ENCODE data around the gene CD226.
"Not testable (repeated sequence)": the region's sequence is repeated elsewhere in the genome, so short reads cannot be mapped to it uniquely, and the experiment has no call there.

Gene CD226

DNA sequence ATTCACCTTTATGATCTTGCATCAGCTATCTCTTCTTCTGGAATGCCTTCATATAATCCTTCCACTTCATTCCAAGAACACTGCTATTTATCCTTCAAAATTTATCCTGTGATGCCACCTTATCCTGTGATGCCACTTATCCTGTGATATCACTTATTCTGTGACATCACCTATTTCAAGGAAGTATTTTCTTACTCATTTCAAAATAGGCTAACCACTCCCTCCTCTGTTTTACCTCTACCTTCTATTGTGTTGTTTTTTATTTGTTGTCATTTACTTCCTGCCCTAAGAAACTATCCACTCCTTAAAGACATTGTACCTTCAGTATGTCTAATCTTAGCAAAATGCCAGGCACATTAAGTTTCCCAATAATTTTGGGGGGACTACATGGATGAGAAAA lies 38.8 kb downstream of the CD226 start:
- no peak for DNase-seq

DNA sequence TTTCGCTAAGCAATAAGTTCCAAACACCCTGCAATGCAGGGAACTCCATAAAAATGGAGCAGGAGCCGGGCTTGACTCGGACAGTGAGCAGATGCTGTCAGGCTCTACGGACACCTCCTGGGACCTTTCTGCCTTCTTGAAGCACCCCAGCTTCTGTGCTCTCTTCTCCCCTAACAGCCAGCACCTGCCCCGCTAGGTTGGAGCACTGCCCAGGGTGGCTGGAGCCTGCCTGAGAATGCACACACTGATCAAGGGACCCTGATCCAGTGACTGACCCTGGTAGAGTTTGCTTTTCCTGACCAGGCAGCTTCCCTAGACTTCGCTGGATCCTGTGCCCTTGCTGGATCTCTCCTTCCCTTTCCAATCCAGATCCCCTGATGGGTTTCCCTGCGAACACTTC lies 40.9 kb downstream of the CD226 start:
- no peak for DNase-seq

DNA sequence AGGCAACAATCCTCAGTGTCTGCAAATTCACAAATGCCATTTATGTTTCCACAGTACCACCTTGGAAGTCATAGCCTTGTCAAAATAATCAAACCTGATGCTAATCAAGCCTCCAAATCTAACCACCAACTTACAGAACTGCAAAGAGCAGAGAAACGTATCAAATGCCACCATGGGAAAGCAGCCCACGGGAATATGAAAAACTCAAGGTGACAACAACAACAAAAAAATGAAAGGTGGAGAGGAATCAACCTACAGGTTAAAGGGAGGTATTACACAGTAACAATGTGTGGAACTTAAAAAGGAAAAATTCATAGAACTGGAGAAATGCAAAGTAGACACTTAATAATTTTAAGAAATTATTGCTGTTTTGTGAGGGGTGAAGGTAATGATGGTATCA lies 46.7 kb downstream of the CD226 start:
- no peak for DNase-seq

DNA sequence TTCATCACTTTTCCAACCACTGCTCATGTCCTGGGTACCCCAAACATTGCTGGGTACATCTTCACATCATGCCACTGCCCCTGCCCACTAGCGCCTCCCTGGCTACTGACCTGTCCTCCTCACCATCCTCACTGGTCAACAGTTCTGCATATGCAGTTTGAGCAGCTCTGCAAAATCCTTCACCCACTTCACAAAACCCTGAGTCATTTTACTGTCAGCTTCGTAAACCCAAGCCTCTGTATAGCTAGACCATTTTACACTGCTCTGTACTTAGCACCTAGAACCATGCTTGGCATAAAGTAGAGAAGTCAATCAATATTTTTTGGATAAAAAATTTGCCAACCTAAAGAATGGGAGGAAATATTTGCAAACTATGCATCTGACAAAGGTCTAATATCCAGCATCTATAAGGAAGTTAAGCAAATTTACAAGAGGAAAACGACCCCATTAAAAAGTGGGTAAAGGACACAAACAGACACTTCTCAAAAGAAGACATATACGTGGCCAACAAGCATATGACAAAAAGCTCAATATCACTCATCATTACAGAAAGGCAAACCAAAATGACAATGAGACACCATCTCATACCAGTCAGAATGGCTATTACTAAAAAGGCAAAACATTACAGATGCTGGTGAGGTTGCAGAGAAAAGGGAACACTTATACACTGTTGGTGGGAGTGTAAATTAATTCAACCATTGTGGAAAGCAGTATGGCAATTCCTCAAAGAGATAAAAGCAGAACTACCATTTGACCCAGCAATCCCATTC lies 48.3 kb downstream of the CD226 start:
- DNase-seq, result not testable (repeated sequence)

DNA sequence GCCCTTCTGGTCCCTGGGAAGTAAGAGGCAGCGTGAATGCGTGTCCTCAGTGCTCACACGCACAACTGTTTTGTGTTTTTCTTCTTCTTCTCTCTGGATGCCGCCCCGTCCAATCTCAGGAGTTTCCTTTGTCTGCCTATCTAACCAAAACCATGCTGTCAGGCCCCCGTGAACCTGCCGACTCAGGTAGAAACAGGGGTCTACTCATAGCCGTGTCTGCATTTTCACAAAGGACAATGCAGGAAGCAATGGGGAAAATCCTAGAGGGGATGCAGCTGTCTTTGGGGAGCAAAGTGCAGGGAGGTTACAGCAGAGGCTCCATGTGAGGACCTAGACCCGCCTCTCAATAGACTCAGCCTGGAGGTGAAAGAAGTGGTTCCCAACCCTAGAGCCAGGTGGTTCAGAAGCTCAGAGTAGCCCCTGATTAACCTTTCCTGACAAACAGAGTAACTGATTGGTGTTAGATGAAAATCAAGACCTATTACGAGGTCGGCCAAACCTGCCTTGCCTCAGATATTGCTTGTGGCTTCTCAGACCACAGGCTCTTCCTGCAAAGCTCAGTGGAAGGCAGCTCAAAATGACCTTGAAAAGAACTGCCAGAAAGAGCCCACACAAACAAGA lies 49.3 kb downstream of the CD226 start:
- no peak for DNase-seq

DNA sequence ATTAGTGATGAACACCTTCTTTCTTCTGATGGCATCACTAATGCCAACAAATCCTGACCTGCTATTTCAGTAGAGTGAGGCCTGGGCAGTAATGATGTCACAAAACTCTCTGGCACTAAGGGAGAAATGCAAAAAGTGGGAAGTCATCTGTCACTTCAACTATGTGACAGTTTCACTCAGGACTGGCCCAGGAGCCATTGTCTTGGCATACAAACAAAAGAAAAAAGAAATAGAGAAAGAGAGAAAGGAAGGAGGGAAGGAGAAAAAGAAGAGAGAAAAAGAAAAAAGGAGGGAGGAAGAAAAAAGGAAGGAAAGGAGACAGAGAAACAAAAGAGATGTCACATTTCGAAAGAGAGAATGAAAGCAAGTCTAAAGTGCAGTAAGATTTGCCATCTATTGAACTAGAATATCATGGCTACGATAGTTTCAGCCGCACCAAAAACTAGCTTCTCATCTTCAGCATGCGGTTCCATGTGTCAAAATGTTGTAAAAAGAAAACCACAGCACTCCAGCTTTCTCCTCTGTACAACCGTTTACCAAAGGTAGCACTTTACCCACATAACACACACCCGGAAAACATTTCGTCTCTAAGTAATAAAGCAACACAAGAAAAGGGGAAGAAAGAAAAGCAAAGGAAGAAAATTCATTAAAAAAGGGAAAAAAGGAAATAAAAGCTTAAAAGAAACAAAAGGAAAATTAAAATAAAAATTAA lies 50.1 kb downstream of the CD226 start:
- no peak for DNase-seq

DNA sequence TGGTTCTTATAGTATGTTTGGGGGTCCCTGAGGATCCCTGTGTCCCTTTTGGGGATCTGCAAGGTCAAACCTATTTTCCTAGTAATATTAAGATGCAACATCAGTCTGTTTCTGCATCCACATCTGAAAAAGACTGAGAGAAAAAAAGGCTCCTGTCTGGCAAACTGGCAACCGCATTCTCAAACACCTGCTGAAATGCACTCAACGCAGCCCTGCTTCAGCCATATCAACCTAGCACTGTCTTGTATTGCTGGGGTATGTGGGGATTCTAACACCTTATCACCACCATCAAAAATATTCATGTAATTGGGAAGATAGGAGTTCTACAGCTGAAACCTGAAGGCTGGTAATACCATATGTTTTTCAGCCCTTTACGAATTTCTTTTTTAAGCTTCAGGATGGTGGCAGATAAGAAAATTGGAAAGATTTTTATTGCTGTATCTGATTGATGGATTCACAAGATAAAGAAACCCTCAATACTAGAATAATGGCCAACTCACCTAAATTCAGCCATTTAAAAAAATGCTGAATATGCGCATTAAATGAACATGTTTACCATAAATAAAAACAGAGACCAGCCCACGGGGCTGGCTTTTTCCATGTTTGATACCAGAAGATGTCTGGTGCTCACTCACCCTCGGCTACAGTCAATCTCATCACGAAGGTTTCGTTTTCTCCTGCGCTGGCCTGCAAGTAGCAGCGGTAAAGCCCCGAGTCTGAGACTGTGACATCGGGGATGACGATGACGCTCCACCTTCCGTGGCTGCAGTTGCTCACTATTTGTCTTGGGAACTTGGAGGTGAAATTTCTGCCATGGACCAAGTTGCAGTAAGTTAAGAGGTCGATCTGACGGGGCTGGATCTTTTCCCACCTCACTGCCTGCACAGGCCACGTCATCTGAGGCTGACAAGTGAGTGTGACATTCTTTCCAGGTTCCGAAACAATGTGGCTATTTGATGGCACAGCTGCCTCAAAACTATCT lies 52.3 kb downstream of the CD226 start:
- DNase-seq, result no peak

DNA sequence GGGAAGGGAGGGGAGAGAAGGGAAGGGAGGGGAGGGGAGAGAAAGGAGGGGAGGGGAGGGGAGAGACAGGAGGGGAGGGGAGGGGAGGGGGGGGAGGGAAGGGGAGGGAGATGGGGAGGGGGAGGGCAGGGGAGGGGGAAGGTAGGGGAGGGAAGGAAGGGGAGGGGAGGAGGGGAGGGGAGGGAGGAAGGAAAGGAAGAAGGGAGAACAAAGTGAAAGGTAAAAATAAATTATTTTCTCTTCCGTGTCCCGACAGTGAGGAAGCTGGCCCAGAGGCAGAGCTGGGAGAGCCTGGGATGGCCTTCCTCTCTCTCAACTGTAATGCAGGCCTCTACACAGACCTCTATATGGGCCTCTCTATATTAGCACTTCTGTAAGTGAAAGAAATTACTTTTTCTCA lies 53.2 kb downstream of the CD226 start:
- no peak for DNase-seq

DNA sequence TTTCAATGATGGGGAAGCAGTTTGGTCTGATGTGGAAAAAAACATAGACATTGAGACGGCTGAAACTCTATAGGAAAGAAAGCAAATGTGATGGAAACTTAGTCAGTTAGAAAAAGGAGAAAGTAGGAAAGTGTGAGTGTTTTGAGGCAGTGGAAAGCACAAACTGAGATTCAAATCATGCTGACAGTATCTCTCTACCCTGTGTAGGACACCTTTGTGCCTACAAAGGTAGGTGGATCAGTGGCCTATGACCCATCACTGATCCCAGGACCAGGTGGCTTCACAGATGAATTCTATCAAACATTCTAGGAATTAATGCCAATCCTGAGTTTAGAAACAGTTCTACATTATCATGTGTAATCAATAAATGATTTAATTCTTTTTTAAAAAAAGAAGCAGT lies 57.1 kb downstream of the CD226 start:
- DNase-seq, result no peak

DNA sequence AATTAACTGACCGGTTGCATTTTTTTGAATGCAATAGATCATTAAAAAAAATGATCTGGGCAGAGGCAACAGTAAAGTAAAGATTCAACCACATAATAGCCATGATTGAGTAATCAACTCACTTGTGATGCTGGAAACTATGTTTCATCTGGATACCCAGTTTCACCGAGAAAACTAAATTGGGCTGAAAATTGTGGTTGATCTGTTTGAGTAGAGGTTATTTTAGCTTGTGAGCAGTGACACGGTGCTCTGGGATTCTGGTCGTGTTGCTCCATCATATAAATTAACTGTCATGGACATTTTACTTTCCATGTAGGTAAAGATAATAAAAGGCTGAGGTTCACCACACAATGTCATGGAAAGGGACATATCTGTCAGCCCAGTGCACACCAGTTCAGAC lies 58.7 kb downstream of the CD226 start:
- no peak for DNase-seq

DNA sequence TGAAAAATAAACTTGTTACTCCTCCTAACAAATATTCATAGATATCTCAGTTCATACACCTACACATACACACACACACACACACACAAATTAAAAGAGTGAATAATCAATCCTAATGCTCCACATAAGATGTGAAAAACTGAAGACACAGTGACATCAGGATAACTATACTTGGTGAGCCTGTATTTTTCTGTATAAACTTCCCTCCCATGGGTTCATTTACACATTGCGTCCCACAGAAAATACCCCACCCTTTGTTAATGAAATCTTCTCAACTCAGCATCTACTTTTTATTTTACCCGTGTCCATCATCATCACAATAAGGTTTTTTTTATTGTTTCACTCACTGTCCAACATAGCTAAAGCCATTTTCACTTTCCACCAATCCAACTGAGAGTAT lies 60.4 kb downstream of the CD226 start:
- DNase-seq, result no peak

DNA sequence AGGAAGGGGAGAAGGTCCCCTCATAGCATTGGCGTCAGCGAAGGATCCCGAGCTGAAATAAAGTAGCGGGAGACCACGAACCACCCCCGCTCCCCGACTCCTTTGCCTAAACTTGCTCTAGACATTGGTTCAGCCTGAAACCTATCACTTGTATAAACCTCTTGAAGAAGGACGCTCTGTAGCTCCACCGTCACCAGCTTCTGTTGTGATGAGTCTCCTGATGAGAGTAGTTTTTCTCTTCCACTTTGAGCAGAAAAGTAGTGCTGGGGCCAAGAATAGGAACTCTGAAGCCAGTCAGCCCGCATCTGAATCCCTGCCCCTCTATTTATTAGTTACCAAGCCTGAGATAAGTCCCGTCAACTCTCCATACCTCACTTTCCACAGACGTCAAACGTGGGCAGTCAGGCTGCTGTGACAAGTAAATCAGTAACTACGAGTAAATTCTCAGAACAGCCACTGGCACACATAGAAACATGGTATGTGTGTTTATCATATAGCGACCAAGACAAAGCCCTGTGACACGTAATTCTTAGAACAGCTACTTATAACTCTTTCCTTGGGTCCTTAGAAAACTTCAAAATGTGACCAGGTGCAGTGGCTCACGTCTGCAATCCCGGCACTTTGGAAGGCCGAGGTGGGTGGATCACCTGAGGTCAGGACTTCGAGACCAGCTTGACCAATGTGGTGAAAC lies 61.7 kb downstream of the CD226 start:
- DNase-seq, result no peak

DNA sequence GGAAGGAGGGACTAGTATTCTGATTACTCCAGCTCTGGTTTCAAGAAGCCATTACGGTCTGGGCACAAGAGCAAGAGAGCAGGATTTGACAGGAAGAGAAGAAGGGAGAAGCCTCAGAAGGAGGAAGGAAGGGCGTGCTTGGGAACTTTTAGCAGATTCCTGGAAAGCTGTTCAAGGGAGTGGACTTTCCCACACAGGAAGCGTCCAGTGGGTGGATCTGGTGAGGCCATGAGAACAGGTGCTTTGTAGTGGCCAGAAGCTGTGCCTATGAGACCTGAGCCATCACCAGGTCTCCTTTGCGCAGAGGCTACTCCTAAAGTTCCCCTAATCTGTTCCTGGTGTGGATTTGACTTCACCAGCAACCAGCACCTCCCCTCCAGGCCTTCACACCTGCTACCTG lies 62.3 kb downstream of the CD226 start:
- DNase-seq, result no peak

DNA sequence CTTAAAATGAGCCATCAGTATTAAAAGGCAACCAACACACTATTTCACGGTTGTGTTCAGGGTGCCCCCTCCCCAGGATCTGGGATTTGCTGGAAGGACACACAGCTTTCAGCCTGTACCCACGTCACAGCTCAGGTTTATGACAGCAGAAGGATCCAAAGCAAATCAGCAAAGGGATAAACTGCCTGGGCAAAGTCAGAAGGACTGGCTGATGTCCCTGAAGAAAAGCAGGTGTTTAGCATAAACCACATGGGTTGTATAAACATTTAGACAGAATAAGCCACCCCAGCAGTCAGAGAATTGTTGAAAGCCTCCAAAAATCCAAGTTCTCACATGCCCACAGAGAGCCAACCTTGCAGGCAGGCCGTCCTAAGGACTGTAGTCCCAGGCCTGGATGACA lies 63.9 kb downstream of the CD226 start:
- no peak for DNase-seq

DNA sequence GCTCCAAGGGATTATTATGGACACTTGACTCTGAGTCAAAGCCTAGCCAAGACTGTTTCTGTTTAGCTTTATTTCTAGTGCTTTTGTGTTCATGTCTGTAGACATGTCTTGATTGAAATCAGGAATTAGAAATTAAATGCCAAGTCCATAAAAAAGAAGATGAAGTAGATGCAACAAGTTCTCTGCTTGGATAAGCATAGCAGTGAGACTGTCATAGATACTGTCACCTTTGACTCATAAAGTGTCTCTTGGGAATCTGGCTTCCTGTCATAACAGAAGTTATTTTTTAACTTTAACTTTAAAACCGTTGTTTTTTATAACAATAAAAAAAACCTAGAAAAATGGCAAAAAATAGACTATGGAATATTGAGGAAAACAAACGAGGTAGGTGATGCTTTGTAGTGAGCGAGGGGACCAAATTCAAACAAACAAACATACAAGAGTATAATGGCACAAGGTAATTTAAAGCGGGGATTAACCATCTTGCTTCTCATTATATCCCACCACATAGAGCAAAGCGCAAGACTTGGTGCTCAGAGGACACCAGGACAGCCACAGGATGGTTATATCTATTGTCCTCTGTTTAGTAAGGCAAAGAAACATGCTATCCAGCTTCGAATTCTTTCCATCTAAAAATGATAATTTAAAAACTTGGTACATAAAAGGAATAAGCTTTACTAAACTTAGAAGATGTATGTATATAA lies 64.6 kb downstream of the CD226 start:
- DNase-seq, result no peak

DNA sequence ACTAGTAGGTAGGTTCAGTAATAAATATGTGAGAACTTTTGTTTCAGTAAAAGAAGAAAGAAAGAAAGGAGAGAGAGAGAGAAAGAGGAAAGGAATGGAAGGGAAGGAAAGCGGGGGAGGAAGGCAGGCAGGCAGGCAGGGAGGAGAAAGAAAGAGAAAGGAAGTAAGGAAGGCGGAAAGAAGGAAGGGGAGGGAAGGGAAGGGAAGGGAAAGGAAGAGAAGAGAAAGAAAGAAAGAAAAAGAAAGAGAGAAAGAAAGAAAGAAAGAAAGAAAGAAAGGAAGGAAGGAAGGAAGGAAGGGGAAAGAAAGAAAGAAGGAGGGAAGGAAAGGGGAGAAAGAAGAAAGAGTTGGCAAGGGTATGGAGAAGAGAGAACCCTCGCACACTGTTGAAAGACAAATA lies 67.6 kb downstream of the CD226 start:
- no peak for DNase-seq

DNA sequence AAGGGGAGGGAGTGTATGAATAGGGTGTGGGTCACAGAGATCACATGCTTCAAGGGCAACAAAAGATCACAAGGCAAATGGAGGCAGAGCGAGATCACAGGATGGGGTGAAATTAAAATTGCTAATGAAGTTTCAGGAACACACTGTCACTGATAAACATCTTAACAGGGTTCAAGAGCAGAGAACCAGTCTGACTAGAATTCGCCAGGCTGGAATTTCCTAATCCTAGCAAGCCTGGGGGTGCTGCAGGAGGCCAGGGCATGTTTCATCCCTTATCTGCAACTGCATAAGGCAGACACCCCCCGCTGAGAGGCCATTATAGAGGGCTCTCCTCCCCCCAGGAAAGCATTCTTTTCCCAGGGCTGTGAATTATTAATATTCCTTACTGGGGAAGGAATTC lies 68.6 kb downstream of the CD226 start:
- DNase-seq, result not testable (repeated sequence)

DNA sequence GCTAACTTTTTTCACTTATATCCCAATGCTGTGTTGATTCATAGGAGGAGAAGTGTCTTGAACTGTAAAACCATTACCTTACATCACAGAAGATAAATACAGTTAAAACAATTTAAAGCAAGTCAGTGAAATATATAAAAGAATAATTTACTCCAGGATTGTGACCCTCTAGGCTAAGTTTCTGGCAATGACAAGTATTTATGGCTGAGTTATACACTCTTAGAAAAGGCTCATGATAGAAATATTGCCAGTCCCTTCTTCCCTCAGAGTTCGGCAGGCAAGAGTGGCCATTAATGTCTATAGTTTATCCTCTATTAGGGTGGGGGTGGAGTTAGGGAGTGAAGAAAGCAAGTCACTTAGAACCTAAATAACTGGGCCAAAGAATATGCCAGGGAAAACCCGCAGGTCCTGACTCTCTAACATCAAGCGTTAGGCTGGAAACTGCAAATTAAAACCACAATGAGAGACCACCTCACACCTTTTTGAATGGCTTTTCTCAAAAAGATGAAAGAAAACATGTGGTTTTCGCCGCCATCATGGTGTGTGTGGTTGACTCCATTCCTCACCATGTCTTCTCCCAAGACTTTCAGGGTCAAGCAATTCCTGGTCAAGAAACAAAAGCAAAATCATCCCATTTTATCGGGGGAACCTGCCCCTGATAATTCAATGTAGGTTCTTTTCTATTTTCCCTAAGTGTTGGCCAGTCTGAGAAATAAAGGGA lies 69.3 kb downstream of the CD226 start:
- no peak for DNase-seq

DNA sequence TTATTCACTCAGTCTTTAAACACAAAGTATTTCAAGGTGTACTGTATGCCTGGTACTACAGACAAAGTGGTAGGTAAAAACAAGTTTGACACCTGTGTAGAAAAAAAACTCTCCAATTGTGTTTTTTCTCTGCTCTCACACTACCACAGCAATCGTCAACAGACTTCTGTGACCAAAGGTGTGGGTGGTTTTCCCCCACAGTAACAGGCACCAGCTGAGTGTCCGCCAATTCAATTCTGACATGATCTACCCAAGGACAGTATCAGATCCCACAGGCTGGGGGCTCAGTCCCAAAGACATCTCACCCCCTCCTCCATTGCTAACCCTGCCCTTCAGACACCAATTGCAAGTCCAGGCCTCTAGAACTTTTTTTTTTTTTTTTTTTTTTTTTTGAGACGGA lies 71.2 kb downstream of the CD226 start:
- DNase-seq, result no peak

DNA sequence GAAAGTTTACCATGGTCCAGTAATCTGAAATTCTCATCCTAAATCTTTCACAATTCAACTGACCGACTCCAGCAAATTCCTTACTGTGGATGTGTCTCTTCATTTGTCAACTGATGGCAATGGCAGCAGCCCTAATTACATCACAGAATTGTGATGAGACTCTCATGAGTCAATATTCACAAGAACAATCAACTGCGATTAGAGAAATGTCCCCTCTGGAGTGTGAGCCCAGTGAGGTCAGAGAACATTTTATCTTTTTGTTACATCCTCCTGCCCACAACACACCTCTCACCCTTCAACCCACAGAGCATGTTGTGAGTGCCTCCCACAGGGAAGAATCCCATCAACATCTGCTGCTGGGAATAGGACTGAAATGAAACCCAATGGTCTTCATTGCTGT lies 73.6 kb downstream of the CD226 start:
- no peak for DNase-seq

All from nucleus accumbens (tissue), 56 donors.